HepG2 (cell line): ENCODE measurements around the gene POSTN. TPM values are rescaled to one million over a fixed set of nuclear protein-coding genes. Genes with fewer than 3 reads are reported as not detected.

ENCODE experiments used
- ATAC-seq: fragments of 200-7000 bp; cut with Tn5 transposase; 3 replicates; pipeline ENCODE4 v1.9.1; 2020; ENCODE audit warnings: mild to moderate bottlenecking, moderate library complexity
- BruUV-seq: library from RNA; stranded (reverse); fragments of 400-500 nt; replicated peaks from 2 replicates; lab custom pipeline; 2021; lab: Mats Ljungman, UMichigan
- CTCF ChIA-PET: fragments of 300-600 bp; formaldehyde crosslinking; extraction: SDS; loops from one replicate; lab custom pipeline; 2021; ENCODE audit warnings: low total read pairs, inconsistent platforms, low intra/inter-chr PET ratio; lab: Yijun Ruan, JAX
- POLR2A ChIA-PET: fragments of 350-600 bp; sonication (Branson Sonifier 250); formaldehyde crosslinking; loops from one replicate; lab custom pipeline; 2020; ENCODE audit warnings: antibody characterized with exemption, inconsistent platforms; lab: Yijun Ruan, JAX
- DNase-seq: peaks from one replicate; pipeline ENCODE4 v3.0.0-alpha.2; 2015; ENCODE audit warnings: low spot score
- FAIRE-seq: peaks from 3 replicates; lab custom pipeline; 2011; peaks lifted over from hg19 to GRCh38; lab: Jason Lieb, UNC
- H2AFZ ChIP-seq: one replicate; pipeline ENCODE4 v1.6.1; 2011; ENCODE audit warnings: low read length, inconsistent platforms
- H3K27ac ChIP-seq: fragments of 300-600 bp; 3 replicates; pipeline ENCODE4 v1.8.0; 2011; ENCODE audit warnings: mixed run types, mild to moderate bottlenecking, mixed read lengths, low read length, inconsistent platforms; ENCODE audit not compliant: insufficient read depth; ENCODE audit errors: extremely low read length
- H3K27me3 ChIP-seq, 2 experiments: fragments of 200-600 bp in 1 of 2; 2 replicates in 1 of 2; 3 replicates in 1 of 2; pipeline versions ENCODE4 v1.6.0 to v1.8.0; 2011; ENCODE audit warnings: low read length in 2 of 2, mild to moderate bottlenecking in 2 of 2, moderate library complexity in 2 of 2, inconsistent platforms in 1 of 2; ENCODE audit not compliant: insufficient read depth in 2 of 2, control insufficient read depth in 1 of 2
- H3K36me3 ChIP-seq, 2 experiments: fragments of 200-600 bp in 1 of 2; replicated peaks in 1 of 2; 2 replicates in 1 of 2; 3 replicates in 1 of 2; pipeline versions ENCODE4 v1.5.1 to v1.8.0; 2011; ENCODE audit warnings: low read length in 2 of 2, inconsistent platforms in 1 of 2; ENCODE audit not compliant: insufficient read depth in 2 of 2, control insufficient read depth in 1 of 2
- H3K4me1 ChIP-seq: 2 replicates; pipeline ENCODE4 v1.5.1; 2012; ENCODE audit warnings: low read length, inconsistent platforms; ENCODE audit not compliant: insufficient read depth
- H3K4me2 ChIP-seq: 2 replicates; pipeline ENCODE4 v1.6.0; 2011; ENCODE audit warnings: low read depth, low read length, inconsistent platforms
- H3K4me3 ChIP-seq, 3 experiments: fragments of 200-600 bp in 1 of 3; sonication (generic), shearing (Covaris generic) in 1 of 3; replicated peaks in 1 of 3; 2 replicates each; pipeline ENCODE4 v1.5.1; 2011 to 2016; ENCODE audit warnings: low read length in 3 of 3, inconsistent platforms in 2 of 3, low read depth in 2 of 3, mild to moderate bottlenecking in 2 of 3, control low read depth in 1 of 3, mixed read lengths in 1 of 3; ENCODE audit not compliant: insufficient read depth in 1 of 3
- H3K79me2 ChIP-seq: one replicate; pipeline ENCODE4 v1.6.1; 2011; ENCODE audit warnings: low read length, inconsistent platforms; ENCODE audit not compliant: insufficient read depth
- H3K9ac ChIP-seq: 2 replicates; pipeline ENCODE4 v1.6.0; 2011; ENCODE audit warnings: mild to moderate bottlenecking, low read depth, low read length, inconsistent platforms; ENCODE audit not compliant: insufficient read depth
- H3K9me3 ChIP-seq: 2 replicates; pipeline ENCODE4 v1.5.1; 2012; ENCODE audit warnings: mild to moderate bottlenecking, low read length
- H4K20me1 ChIP-seq: 2 replicates; pipeline ENCODE4 v1.6.0; 2011; ENCODE audit warnings: inconsistent platforms, mild to moderate bottlenecking, low read length, moderate library complexity; ENCODE audit not compliant: insufficient read depth
- DR1 ChIP-seq: sonication (generic); formaldehyde crosslinking; IDR thresholded peaks from 2 replicates; pipeline ENCODE4 v1.8.0; 2021; ENCODE audit warnings: mild to moderate bottlenecking, missing genetic modification reagents, inconsistent platforms
- ELF4 ChIP-seq: sonication (generic); formaldehyde crosslinking; IDR thresholded peaks from 2 replicates; pipeline ENCODE4 v1.5.0; 2020; ENCODE audit warnings: missing genetic modification reagents, mild to moderate bottlenecking, moderate library complexity, borderline replicate concordance
- HMGXB3 ChIP-seq: sonication (generic); formaldehyde crosslinking; IDR thresholded peaks from 2 replicates; pipeline ENCODE4 v1.4.0; 2020; ENCODE audit warnings: missing genetic modification reagents, borderline replicate concordance
- KLF11 ChIP-seq: IDR thresholded peaks from 2 replicates; pipeline ENCODE4 v1.6.1; 2016; ENCODE audit warnings: missing compliant biosample characterization
- MED1 ChIP-seq: sonication (generic); formaldehyde crosslinking; IDR thresholded peaks from 2 replicates; pipeline ENCODE4 v1.4.0; 2020; ENCODE audit warnings: missing genetic modification reagents
- SNAI1 ChIP-seq: sonication (generic); formaldehyde crosslinking; IDR thresholded peaks from 2 replicates; pipeline ENCODE4 v1.5.0; 2020; ENCODE audit warnings: mild to moderate bottlenecking, missing genetic modification reagents, borderline replicate concordance
- ZNF24 ChIP-seq: fragments of 450-650 bp; IDR thresholded peaks from 2 replicates; pipeline ENCODE4 v1.6.1; 2017; ENCODE audit warnings: antibody characterized with exemption, mild to moderate bottlenecking
- ZNF276 ChIP-seq: sonication (generic); formaldehyde crosslinking; IDR thresholded peaks from 2 replicates; pipeline ENCODE4 v1.4.0; 2020; ENCODE audit warnings: mild to moderate bottlenecking, low read depth, missing genetic modification reagents
- ZNF317 ChIP-seq: sonication (generic); formaldehyde crosslinking; IDR thresholded peaks from 2 replicates; pipeline ENCODE4 v1.5.0; 2020; ENCODE audit warnings: mild to moderate bottlenecking, missing genetic modification reagents
- ZNF776 ChIP-seq: sonication (generic); formaldehyde crosslinking; IDR thresholded peaks from 2 replicates; pipeline ENCODE4 v1.4.0; 2020; ENCODE audit warnings: mild to moderate bottlenecking, missing genetic modification reagents
- ZNF784 ChIP-seq: sonication (generic); formaldehyde crosslinking; IDR thresholded peaks from 2 replicates; pipeline ENCODE4 v1.5.1; 2020; ENCODE audit warnings: missing genetic modification reagents, mild to moderate bottlenecking, borderline replicate concordance
- ZNF891 ChIP-seq: sonication (generic); formaldehyde crosslinking; IDR thresholded peaks from 2 replicates; pipeline ENCODE4 v1.5.0; 2020; ENCODE audit warnings: mild to moderate bottlenecking, missing genetic modification reagents
- whole genome bisulfite sequencing: methylation state at CpG from one replicate; pipeline ENCODE4 v1.1.6; 2017; ENCODE audit warnings: low lambda C conversion rate; 5-methylcytosine and 5-hydroxymethylcytosine counted together
- in situ Hi-C: cut with HindIII; loops from 2 replicates; pipeline ENCODE4 v1.10.0; 2017; ENCODE audit warnings: low pct_unique_long_range_greater_than_20kb; ENCODE audit not compliant: extremely low pct_ligation_motif_present
- intact Hi-C: fragments of 100-400 bp; cut with micrococcal nuclease; formaldehyde crosslinking; loops from one replicate; pipeline ENCODE4 v1.10.0; 2022; ENCODE audit not compliant: unreplicated experiment
- polyA plus RNA-seq, 8 experiments: library from polyadenylated mRNA; depleted of rRNA in 3 of 8; stranded (reverse) in 7 of 8; unstranded in 1 of 8; fragments of >200 nt; fragmentation: Illumina TruSeq in 4 of 8; extraction: Trizol in 4 of 8; gene quantifications; 2 replicates each; pipeline versions ENCODE4 v1.2.1 to v1.2.3, GENCODE V29; 2011 to 2016; ENCODE audit warnings: low read depth in 4 of 8, missing spikeins in 1 of 8, mixed read lengths in 1 of 8; ENCODE audit not compliant: insufficient read depth in 1 of 8
- total RNA-seq, 5 experiments: library from RNA; depleted of rRNA; stranded (reverse); fragments of >200 nt; fragmentation: Illumina TruSeq; extraction: Trizol; gene quantifications; 2 replicates each; pipeline ENCODE4 v1.2.3, GENCODE V29; 2016; ENCODE audit warnings: low read depth in 1 of 5
- TF ChIP-seq, protein P1 (sequence below): sonication (generic); formaldehyde crosslinking; IDR thresholded peaks from 2 replicates; pipeline ENCODE4 v1.4.0; 2020; ENCODE audit warnings: mild to moderate bottlenecking, missing genetic modification reagents

The POSTN gene
- total and polyA plus RNA-seq, 2 of the 13 experiments (the other 11 are each of a cell fraction or from before 2014, with no cell fraction given): not detected

GRCh38 chr13:37539976-37540605 is 58.5 kb downstream of the POSTN start (continued):
- no peak for TF ChIP-seq HMGXB3 (CRISPR knock-in tag)
- TF ChIP-seq, all 625 proteins: peak for 0

DNA sequence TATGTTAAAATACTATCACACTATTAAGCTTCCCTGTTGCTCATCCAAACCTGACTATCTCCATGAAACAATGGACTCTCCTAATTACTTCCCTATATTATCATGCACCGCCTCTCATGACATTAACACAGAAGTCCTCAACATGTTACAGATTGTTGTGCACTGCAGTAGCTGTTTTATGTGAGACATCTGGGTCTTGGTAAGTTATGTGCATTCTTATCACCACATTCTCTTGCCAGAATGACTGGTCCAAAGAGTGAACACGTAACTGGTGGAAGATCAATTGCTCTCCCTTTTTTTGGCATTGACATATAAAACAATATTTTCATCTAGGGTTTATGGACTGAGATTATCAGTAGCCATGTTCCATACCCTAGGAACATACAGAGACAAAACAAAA is 59.4 kb downstream of the POSTN start:
- Histone ChIP-seq H3K9me3 (no peaks in the 10 kb centered on the region), H3K27ac (no peak overlapping the region), H2AFZ (no peak overlapping the region), H3K4me1 (no peaks in the 10 kb centered on the region), H3K4me3 (no peak overlapping the region), H3K27me3 (no peaks in the 10 kb centered on the region), H3K4me2 (no peak overlapping the region), H3K79me2 (no peaks in the 10 kb centered on the region), H3K36me3 (no peaks in the 10 kb centered on the region), H3K9ac (no peak overlapping the region), H4K20me1 (no peaks in the 10 kb centered on the region)
- CTCF ChIA-PET: no interaction called here
- FAIRE-seq (no peak), DNase-seq (no peak), ATAC-seq (no peak)
- BruUV-seq: no TSS peak
- POLR2A ChIA-PET: no interaction called here
- 2% methylated on average over 2 of the region's 2 CpGs for WGBS
- intact Hi-C loops: no loop called here
- no peak for TF ChIP-seq ZNF24
- no peak for TF ChIP-seq ZNF784
- TF ChIP-seq DR1 (CRISPR knock-in tag): no peak
- TF ChIP-seq ZNF317 (CRISPR knock-in tag): no peak
- no peak for TF ChIP-seq ZNF776 (CRISPR knock-in tag)
- TF ChIP-seq, protein P1, sequence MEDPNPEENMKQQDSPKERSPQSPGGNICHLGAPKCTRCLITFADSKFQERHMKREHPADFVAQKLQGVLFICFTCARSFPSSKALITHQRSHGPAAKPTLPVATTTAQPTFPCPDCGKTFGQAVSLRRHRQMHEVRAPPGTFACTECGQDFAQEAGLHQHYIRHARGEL (CRISPR knock-in tag): no peak
- no peak for TF ChIP-seq ELF4 (CRISPR knock-in tag)
- TF ChIP-seq MED1: no peak
- TF ChIP-seq SNAI1: no peak
- no peak for TF ChIP-seq ZNF276 (CRISPR knock-in tag)
- TF ChIP-seq ZNF891 (CRISPR knock-in tag): no peak
- TF ChIP-seq KLF11 (CRISPR knock-in tag): no peak
- in situ Hi-C loops: no loop called here
